ENCODE data around the gene TNFSF4. TPM values are rescaled to one million over a fixed set of nuclear protein-coding genes. Genes with fewer than 3 reads are reported as not detected.

Gene TNFSF4
- total RNA-seq, 1 experiment from 2014 or later, result 0.51 TPM

Other genes with a start within 250 kb of the TNFSF4 start
- gene TNFSF18, start 156.4 kb downstream of the TNFSF4 start, total RNA-seq (2014; rRNA removed; shearing (Covaris generic)), result not detected in 2 replicates

Data from G401 (cell line).